Fibroblast of skin of back (primary cell): ENCODE measurements around the gene EGLN3. TPM values are rescaled to one million over a fixed set of nuclear protein-coding genes. Genes with fewer than 3 reads are reported as not detected.
"Not testable (repeated sequence)": the region's sequence is repeated elsewhere in the genome, so short reads cannot be mapped to it uniquely, and the experiment has no call there.

Experiments used
- DNase-seq: peaks from one replicate; pipeline ENCODE4 v3.0.0-alpha.2; 2013
- polyA plus RNA-seq, 2 experiments: library from polyadenylated mRNA; unstranded; fragments of 120-200 nt; gene quantifications; one replicate each; pipeline ENCODE4 v1.2.1, GENCODE V29; 2013; ENCODE audit not compliant: insufficient read length in 2 of 2

EGLN3 gene
- 2.5 TPM for polyA plus RNA-seq (2013, experiment 1 of 2; ENCODE audit: insufficient read length)
- 4.1 TPM for polyA plus RNA-seq (2013, experiment 2 of 2; ENCODE audit: insufficient read length)

- peak; percentile 77 for DNase-seq
These were observed at the start of gene EGLN3 for GRCh38 chr14:33950320-33951182. EGLN3 (minus strand) TSS chr14:33951074; CDS start chr14:33950752, 322 bp downstream.

- DNase-seq, result no peak
These were observed 49.5 kb upstream of the EGLN3 start for GRCh38 chr14:34000396-34000795.

- DNase-seq, result no peak
These were observed 49.0 kb upstream of the EGLN3 start for GRCh38 chr14:33999771-34000291.

GRCh38 chr14:33997611-33998010, 46.7 kb upstream of the EGLN3 start:
- DNase-seq, result no peak

- DNase-seq, result no peak
These were observed 45.6 kb upstream of the EGLN3 start for GRCh38 chr14:33996462-33996861.

GRCh38 chr14:33993246-33993645, 42.4 kb upstream of the EGLN3 start:
- DNase-seq, result peak; percentile 17

GRCh38 chr14:33992274-33993007, 41.6 kb upstream of the EGLN3 start:
- no peak for DNase-seq

GRCh38 chr14:33990790-33991189, 39.9 kb upstream of the EGLN3 start:
- no peak for DNase-seq

- DNase-seq, result no peak
These were observed 36.7 kb upstream of the EGLN3 start for GRCh38 chr14:33987565-33988080.

- peak; percentile 96 for DNase-seq
These were observed 35.9 kb upstream of the EGLN3 start for GRCh38 chr14:33986804-33987203.

GRCh38 chr14:33985242-33985641, 34.4 kb upstream of the EGLN3 start:
- DNase-seq, result no peak

- no peak for DNase-seq
These were observed 28.9 kb upstream of the EGLN3 start for GRCh38 chr14:33979613-33980276.

- DNase-seq, result no peak
These were observed 28.2 kb upstream of the EGLN3 start for GRCh38 chr14:33978892-33979612.

GRCh38 chr14:33972583-33973081, 21.8 kb upstream of the EGLN3 start:
- DNase-seq, result no peak

GRCh38 chr14:33969846-33970245, 19.0 kb upstream of the EGLN3 start:
- DNase-seq, result not testable (repeated sequence)

GRCh38 chr14:33968722-33969121, 17.8 kb upstream of the EGLN3 start:
- no peak for DNase-seq

- no peak for DNase-seq
These were observed 16.3 kb upstream of the EGLN3 start for GRCh38 chr14:33967138-33967537.

- DNase-seq, result no peak
These were observed 15.4 kb upstream of the EGLN3 start for GRCh38 chr14:33966276-33966675.

- DNase-seq, result no peak
These were observed 13.9 kb upstream of the EGLN3 start for GRCh38 chr14:33964599-33965317.

GRCh38 chr14:33963892-33964291, 13.0 kb upstream of the EGLN3 start:
- no peak for DNase-seq

- not testable (repeated sequence) for DNase-seq
These were observed 11.6 kb upstream of the EGLN3 start for GRCh38 chr14:33962466-33962865.
